DND-41 (cell line): ENCODE measurements around the gene MTR.

Experiments used
- ATAC-seq: fragments of 200-7000 bp; cut with Tn5 transposase; 3 replicates; pipeline ENCODE4 v1.9.1; 2021; ENCODE audit warnings: low read depth; ENCODE audit not compliant: insufficient read depth
- DNase-seq: peaks from one replicate; pipeline ENCODE4 v3.0.0-alpha.2; 2020
- H2AFZ ChIP-seq: 2 replicates; pipeline ENCODE4 v1.6.0; 2012; ENCODE audit warnings: low read depth, low read length
- H3K27ac ChIP-seq: 2 replicates; pipeline ENCODE4 v1.5.1; 2012; ENCODE audit warnings: low read length, inconsistent platforms
- H3K27me3 ChIP-seq: fragments of 200-600 bp; sonication (generic); 2 replicates; pipeline ENCODE4 v1.6.0; 2012; ENCODE audit warnings: low read length, mild to moderate bottlenecking, inconsistent platforms; ENCODE audit not compliant: insufficient read depth, poor library complexity
- H3K36me3 ChIP-seq: 2 replicates; pipeline ENCODE4 v1.5.1; 2012; ENCODE audit warnings: low read length, inconsistent platforms; ENCODE audit not compliant: insufficient read depth
- H3K4me1 ChIP-seq: 2 replicates; pipeline ENCODE4 v1.5.1; 2012; ENCODE audit warnings: mild to moderate bottlenecking, low read length; ENCODE audit not compliant: insufficient read depth
- H3K4me2 ChIP-seq: 2 replicates; pipeline ENCODE4 v1.6.0; 2012; ENCODE audit warnings: mild to moderate bottlenecking, moderate library complexity, low read length, inconsistent platforms; ENCODE audit not compliant: insufficient read depth
- H3K4me3 ChIP-seq, 2 experiments: fragments of 200-600 bp in 1 of 2; shearing (Covaris generic) in 1 of 2; 2 replicates each; pipeline ENCODE4 v1.5.1; 2012 to 2016; ENCODE audit warnings: inconsistent platforms in 2 of 2, low read length in 2 of 2, mild to moderate bottlenecking in 2 of 2, low read depth in 1 of 2, moderate library complexity in 1 of 2
- H3K79me2 ChIP-seq: 2 replicates; pipeline ENCODE4 v1.6.0; 2012; ENCODE audit warnings: low read length, inconsistent platforms; ENCODE audit not compliant: insufficient read depth
- H3K9ac ChIP-seq: 2 replicates; pipeline ENCODE4 v1.6.0; 2012; ENCODE audit warnings: low read depth, mild to moderate bottlenecking, inconsistent platforms, low read length, moderate library complexity
- H3K9me3 ChIP-seq: 2 replicates; pipeline ENCODE4 v1.5.1; 2012; ENCODE audit warnings: low read length, moderate library complexity, mild to moderate bottlenecking, inconsistent platforms; ENCODE audit not compliant: insufficient read depth, severe bottlenecking
- H4K20me1 ChIP-seq: 2 replicates; pipeline ENCODE4 v1.6.0; 2012; ENCODE audit warnings: low read length; ENCODE audit not compliant: insufficient read depth
- CTCF ChIP-seq: IDR thresholded peaks from 2 replicates; pipeline ENCODE4 v1.5.1; 2012; ENCODE audit warnings: borderline replicate concordance, low read length, moderate library complexity, mild to moderate bottlenecking; ENCODE audit not compliant: poor library complexity, severe bottlenecking; ENCODE audit errors: extremely low read depth
- EZH2 ChIP-seq: IDR thresholded peaks from 3 replicates; pipeline ENCODE4 v1.6.1; 2012; ENCODE audit warnings: borderline replicate concordance, low read depth, mild to moderate bottlenecking, moderate library complexity, low read length, inconsistent platforms; ENCODE audit not compliant: severe bottlenecking

The MTR gene

GRCh38 chr1:236837897-236838296, 42.8 kb downstream of the MTR start:
- no peak overlapping the region for H3K9ac ChIP-seq
- H3K27me3 ChIP-seq: no peaks in the 10 kb centered on the region
- TF ChIP-seq EZH2 (no peak), CTCF (no peak)
- ATAC-seq: no peak
- H3K9me3 ChIP-seq: no peaks in the 10 kb centered on the region
- no peak overlapping the region for H3K4me2 ChIP-seq
- H3K27ac ChIP-seq: no peak overlapping the region
- H2AFZ ChIP-seq: no peak overlapping the region
- DNase-seq: no peak
- H3K4me1 ChIP-seq: no peaks in the 10 kb centered on the region
- H3K4me3 ChIP-seq: no peak overlapping the region
- peaks cover 91% of the 10 kb centered on the region for H3K36me3 ChIP-seq
- no peaks in the 10 kb centered on the region for H3K79me2 ChIP-seq
- H4K20me1 ChIP-seq: no peaks in the 10 kb centered on the region

DNA sequence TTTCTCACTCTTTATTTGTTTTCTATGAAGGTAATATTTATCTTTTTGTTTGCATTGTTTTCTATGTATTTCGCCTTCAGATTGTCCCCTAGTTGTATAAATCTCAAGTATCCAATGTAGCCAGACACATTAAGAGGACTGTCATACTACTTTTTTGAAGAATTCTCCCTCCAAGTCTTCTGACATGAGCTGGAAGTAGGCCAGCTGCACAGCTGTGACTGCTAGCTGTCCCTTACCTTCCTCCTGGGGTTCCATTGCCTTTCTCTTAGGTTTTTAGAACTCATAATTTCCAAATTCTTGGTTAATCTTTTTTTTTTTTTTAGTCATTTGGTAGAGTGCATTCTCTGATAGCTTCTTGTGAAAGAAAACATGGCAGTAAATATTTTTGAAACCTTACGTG, 46.2 kb downstream of the MTR start:
- H3K9me3 ChIP-seq: no peaks in the 10 kb centered on the region
- ATAC-seq: no peak
- no peak overlapping the region for H3K4me3 ChIP-seq
- H4K20me1 ChIP-seq: no peaks in the 10 kb centered on the region; the same call in 1 of the 2 replicates
- no peak overlapping the region for H2AFZ ChIP-seq
- H3K27me3 ChIP-seq: no peaks in the 10 kb centered on the region
- TF ChIP-seq EZH2: no peak
- no peak for TF ChIP-seq CTCF
- H3K4me1 ChIP-seq: no peaks in the 10 kb centered on the region
- no peak overlapping the region for H3K4me2 ChIP-seq
- no peak overlapping the region for H3K27ac ChIP-seq
- H3K9ac ChIP-seq: no peak overlapping the region
- peaks cover 87% of the 10 kb centered on the region for H3K36me3 ChIP-seq
- H3K79me2 ChIP-seq: no peaks in the 10 kb centered on the region
- DNase-seq: no peak

- H3K27me3 ChIP-seq: no peaks in the 10 kb centered on the region
- peaks cover 82% of the 10 kb centered on the region for H3K36me3 ChIP-seq
- H3K4me2 ChIP-seq: no peak overlapping the region
- no peak for DNase-seq
- H3K4me1 ChIP-seq: peaks cover 12% of the 10 kb centered on the region
- no peaks in the 10 kb centered on the region; the same call in 1 of the 2 replicates for H4K20me1 ChIP-seq
- no peak for ATAC-seq
- H3K27ac ChIP-seq: no peak overlapping the region
- no peak overlapping the region for H3K4me3 ChIP-seq
- no peak overlapping the region for H2AFZ ChIP-seq
- H3K9ac ChIP-seq: no peak overlapping the region
- no peaks in the 10 kb centered on the region for H3K9me3 ChIP-seq
- TF ChIP-seq EZH2 (no peak), CTCF (no peak)
- no peaks in the 10 kb centered on the region for H3K79me2 ChIP-seq
These were observed 49.6 kb downstream of the MTR start for GRCh38 chr1:236844499-236845271.
